Panc1 (cell line): ENCODE measurements around the gene N4BP3.

Experiments
- POLR2AphosphoS5 ChIP-seq: IDR thresholded peaks from 2 replicates; pipeline ENCODE4 v1.6.1; 2012; ENCODE audit warnings: mild to moderate bottlenecking, low read depth, low read length, moderate library complexity
- TF ChIP-seq, protein P1 (sequence below): fragments of 450-650 bp; IDR thresholded peaks from 2 replicates; pipeline ENCODE4 v1.5.1; 2017; ENCODE audit warnings: mild to moderate bottlenecking
- TF ChIP-seq, protein P2 (sequence below), 2 experiments: IDR thresholded peaks; 2 replicates each; pipeline ENCODE4 v1.6.1; 2011 to 2012; ENCODE audit warnings: low read depth in 2 of 2, control low read depth in 1 of 2, low read length in 1 of 2, mild to moderate bottlenecking in 1 of 2, moderate library complexity in 1 of 2; ENCODE audit not compliant: insufficient read depth in 1 of 2

DNA sequence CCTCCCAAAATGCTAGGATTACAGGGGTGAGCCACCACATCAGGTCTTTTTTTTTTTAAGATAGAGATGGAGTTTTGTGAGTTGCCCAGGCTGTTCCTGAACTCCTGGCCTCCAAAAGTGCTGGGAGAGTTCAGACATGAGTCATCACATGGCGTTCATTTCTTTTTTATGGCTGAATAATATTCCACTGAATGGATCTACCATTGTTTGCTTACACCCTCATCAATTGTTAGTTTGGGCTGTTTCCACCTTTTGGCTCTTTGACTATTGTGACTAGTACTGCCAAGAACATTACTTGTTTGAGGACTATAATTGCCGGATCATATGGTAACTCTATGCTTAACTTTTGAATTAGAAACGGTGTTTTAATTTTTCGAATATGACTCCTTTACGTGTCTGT lies 787 bp upstream of the N4BP3 start:
- TF ChIP-seq, protein P1, sequence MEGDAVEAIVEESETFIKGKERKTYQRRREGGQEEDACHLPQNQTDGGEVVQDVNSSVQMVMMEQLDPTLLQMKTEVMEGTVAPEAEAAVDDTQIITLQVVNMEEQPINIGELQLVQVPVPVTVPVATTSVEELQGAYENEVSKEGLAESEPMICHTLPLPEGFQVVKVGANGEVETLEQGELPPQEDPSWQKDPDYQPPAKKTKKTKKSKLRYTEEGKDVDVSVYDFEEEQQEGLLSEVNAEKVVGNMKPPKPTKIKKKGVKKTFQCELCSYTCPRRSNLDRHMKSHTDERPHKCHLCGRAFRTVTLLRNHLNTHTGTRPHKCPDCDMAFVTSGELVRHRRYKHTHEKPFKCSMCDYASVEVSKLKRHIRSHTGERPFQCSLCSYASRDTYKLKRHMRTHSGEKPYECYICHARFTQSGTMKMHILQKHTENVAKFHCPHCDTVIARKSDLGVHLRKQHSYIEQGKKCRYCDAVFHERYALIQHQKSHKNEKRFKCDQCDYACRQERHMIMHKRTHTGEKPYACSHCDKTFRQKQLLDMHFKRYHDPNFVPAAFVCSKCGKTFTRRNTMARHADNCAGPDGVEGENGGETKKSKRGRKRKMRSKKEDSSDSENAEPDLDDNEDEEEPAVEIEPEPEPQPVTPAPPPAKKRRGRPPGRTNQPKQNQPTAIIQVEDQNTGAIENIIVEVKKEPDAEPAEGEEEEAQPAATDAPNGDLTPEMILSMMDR: no peak
- TF ChIP-seq POLR2AphosphoS5: no peak
- TF ChIP-seq, protein P2, sequence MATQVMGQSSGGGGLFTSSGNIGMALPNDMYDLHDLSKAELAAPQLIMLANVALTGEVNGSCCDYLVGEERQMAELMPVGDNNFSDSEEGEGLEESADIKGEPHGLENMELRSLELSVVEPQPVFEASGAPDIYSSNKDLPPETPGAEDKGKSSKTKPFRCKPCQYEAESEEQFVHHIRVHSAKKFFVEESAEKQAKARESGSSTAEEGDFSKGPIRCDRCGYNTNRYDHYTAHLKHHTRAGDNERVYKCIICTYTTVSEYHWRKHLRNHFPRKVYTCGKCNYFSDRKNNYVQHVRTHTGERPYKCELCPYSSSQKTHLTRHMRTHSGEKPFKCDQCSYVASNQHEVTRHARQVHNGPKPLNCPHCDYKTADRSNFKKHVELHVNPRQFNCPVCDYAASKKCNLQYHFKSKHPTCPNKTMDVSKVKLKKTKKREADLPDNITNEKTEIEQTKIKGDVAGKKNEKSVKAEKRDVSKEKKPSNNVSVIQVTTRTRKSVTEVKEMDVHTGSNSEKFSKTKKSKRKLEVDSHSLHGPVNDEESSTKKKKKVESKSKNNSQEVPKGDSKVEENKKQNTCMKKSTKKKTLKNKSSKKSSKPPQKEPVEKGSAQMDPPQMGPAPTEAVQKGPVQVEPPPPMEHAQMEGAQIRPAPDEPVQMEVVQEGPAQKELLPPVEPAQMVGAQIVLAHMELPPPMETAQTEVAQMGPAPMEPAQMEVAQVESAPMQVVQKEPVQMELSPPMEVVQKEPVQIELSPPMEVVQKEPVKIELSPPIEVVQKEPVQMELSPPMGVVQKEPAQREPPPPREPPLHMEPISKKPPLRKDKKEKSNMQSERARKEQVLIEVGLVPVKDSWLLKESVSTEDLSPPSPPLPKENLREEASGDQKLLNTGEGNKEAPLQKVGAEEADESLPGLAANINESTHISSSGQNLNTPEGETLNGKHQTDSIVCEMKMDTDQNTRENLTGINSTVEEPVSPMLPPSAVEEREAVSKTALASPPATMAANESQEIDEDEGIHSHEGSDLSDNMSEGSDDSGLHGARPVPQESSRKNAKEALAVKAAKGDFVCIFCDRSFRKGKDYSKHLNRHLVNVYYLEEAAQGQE (IDR thresholded peaks at IDR 0.05; ENCODE audit: insufficient read depth in 1 of 2, low read depth in 2 of 2, low read length in 1 of 2): no peak
